CD4-positive, alpha-beta T cell (primary cell): ENCODE measurements around the gene MPV17. TPM values are rescaled to one million over a fixed set of nuclear protein-coding genes. Genes with fewer than 3 reads are reported as not detected.

ENCODE experiments used
- ATAC-seq: fragments of 200-7000 bp; cut with Tn5 transposase; one replicate; pipeline ENCODE4 v1.10.0; 2022; ENCODE audit warnings: mild to moderate bottlenecking; ENCODE audit not compliant: poor library complexity
- CTCF ChIA-PET: fragments of 350-600 bp; sonication (Branson Sonifier 250); formaldehyde crosslinking; loops from one replicate; lab custom pipeline; 2021; ENCODE audit warnings: antibody characterized with exemption, inconsistent platforms; lab: Charles Lee
- POLR2A ChIA-PET: fragments of 350-600 bp; sonication (Branson Sonifier 250); formaldehyde crosslinking; loops from one replicate; lab custom pipeline; 2021; ENCODE audit warnings: antibody characterized with exemption, inconsistent platforms; lab: Charles Lee
- DNase-seq, 14 experiments: peaks; one replicate each; pipeline ENCODE4 v3.0.0-alpha.2; 2013 to 2020; ENCODE audit warnings: mixed read lengths in 2 of 14
- H3K27ac ChIP-seq, 2 donors: one replicate each; pipeline versions ENCODE4 v1.5.1 to v1.7.0; 2013; ENCODE audit warnings: low read length in 2 of 2, low read depth in 1 of 2, mild to moderate bottlenecking in 1 of 2
- H3K27me3 ChIP-seq, 2 experiments: 1 replicate in 1 of 2; 2 replicates in 1 of 2; pipeline versions ENCODE4 v1.6.1 to v1.7.0; 2013; ENCODE audit warnings: low read length in 2 of 2, control low read depth in 1 of 2, mild to moderate bottlenecking in 1 of 2, moderate library complexity in 1 of 2; ENCODE audit not compliant: insufficient read depth in 2 of 2, control insufficient read depth in 1 of 2
- H3K36me3 ChIP-seq: one replicate; pipeline ENCODE4 v1.6.1; 2013; ENCODE audit warnings: low read length, control low read depth; ENCODE audit not compliant: insufficient read depth
- H3K4me1 ChIP-seq: one replicate; pipeline ENCODE4 v1.6.1; 2013; ENCODE audit warnings: low read length, control low read depth; ENCODE audit not compliant: insufficient read depth
- H3K4me3 ChIP-seq: one replicate; pipeline ENCODE4 v1.5.1; 2013; ENCODE audit warnings: mild to moderate bottlenecking, low read length, moderate library complexity
- H3K9me3 ChIP-seq, 2 experiments: 1 replicate in 1 of 2; 2 replicates in 1 of 2; pipeline versions ENCODE4 v1.6.1 to v1.7.0; 2013; ENCODE audit warnings: low read length in 2 of 2, mild to moderate bottlenecking in 2 of 2, control low read depth in 1 of 2, moderate library complexity in 1 of 2; ENCODE audit not compliant: control insufficient read depth in 1 of 2, insufficient read depth in 1 of 2
- H3K27ac Mint-ChIP-seq: one replicate; pipeline ENCODE4 v1.8.0; 2020; ENCODE audit warnings: mixed read lengths
- H3K27me3 Mint-ChIP-seq: one replicate; pipeline ENCODE4 v1.8.0; 2021; ENCODE audit warnings: mixed read lengths
- H3K36me3 Mint-ChIP-seq: one replicate; pipeline ENCODE4 v1.8.0; 2021; ENCODE audit warnings: low read depth, mixed read lengths
- H3K4me1 Mint-ChIP-seq: one replicate; pipeline ENCODE4 v1.8.0; 2021; ENCODE audit warnings: low read depth, mixed read lengths
- H3K4me3 Mint-ChIP-seq: one replicate; pipeline ENCODE4 v1.8.0; 2020; ENCODE audit warnings: mild to moderate bottlenecking, mixed read lengths
- H3K9me3 Mint-ChIP-seq: one replicate; pipeline ENCODE4 v1.8.0; 2020; ENCODE audit warnings: mixed read lengths
- intact Hi-C, 2 experiments: fragments of 100-400 bp; cut with DNase I in 1 of 2; cut with micrococcal nuclease in 1 of 2; formaldehyde crosslinking; loops; one replicate each; pipeline versions ENCODE4 v1.15.1 to v1.9.0; 2023 to 2025; cut with DNase I, micrococcal nuclease
- total RNA-seq, 174 experiments: library from RNA in 2 of 174; stranded (reverse) in 2 of 174; gene quantifications; one replicate each; pipeline ENCODE4 v1.2.3 and lab custom pipeline; 2021 to 2026
- TF ChIP-seq, protein P1 (sequence below): fragments of 200-600 bp; IDR thresholded peaks from one replicate; pipeline ENCODE4 v1.8.0; 2022; ENCODE audit warnings: antibody characterized with exemption, mild to moderate bottlenecking

Gene MPV17
- total RNA-seq, 2 experiments from 2014 or later = 29.3 to 31.0 TPM

DNA sequence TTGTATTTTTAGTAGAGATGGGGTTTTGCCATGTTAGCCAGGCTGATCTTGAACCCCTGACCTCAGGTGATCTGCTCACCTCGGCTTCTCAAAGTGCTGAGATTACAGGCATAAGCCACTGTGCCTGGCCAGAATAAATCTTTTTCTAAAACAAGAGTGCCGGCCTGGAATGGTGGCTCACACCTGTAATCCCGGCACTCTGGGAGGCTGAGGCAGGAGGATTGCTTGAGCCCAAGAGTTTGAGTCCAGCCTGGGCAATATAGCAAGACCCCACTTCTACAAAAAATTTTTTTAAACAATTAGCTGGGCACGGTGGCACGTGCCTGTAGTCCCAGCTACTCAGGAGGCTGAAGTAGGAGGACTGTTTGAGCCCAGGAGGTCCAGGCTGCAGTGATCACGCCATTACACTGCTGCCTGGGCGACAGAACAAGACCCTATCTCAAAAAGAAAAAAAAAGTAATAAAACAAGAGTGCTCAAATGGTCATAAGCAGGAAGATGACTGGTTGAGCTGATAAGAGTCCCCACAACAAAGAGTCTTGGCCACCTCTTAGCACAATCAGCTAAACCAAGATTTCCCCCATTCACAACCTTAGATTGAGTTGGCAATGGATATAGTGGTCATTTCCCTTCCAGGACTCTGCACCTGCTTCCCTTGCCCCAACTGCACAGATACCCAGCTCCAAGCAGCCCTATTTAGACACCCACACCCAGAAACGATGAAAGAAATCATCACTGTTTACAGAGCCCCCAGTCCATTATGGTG is 8.8 kb downstream of the MPV17 start:
- TF ChIP-seq, protein P1, sequence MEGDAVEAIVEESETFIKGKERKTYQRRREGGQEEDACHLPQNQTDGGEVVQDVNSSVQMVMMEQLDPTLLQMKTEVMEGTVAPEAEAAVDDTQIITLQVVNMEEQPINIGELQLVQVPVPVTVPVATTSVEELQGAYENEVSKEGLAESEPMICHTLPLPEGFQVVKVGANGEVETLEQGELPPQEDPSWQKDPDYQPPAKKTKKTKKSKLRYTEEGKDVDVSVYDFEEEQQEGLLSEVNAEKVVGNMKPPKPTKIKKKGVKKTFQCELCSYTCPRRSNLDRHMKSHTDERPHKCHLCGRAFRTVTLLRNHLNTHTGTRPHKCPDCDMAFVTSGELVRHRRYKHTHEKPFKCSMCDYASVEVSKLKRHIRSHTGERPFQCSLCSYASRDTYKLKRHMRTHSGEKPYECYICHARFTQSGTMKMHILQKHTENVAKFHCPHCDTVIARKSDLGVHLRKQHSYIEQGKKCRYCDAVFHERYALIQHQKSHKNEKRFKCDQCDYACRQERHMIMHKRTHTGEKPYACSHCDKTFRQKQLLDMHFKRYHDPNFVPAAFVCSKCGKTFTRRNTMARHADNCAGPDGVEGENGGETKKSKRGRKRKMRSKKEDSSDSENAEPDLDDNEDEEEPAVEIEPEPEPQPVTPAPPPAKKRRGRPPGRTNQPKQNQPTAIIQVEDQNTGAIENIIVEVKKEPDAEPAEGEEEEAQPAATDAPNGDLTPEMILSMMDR = no peak
- Histone ChIP-seq H3K4me3 (no peak overlapping the region), H3K4me1 (no peaks in the 10 kb centered on the region), H3K9me3 (no peaks in the 10 kb centered on the region), H3K36me3 (peaks cover 23% of the 10 kb centered on the region), H3K27me3 (no peaks in the 10 kb centered on the region), H3K27ac (no peak overlapping the region)
- Mint-ChIP-seq H3K9me3 (no peaks in the 10 kb centered on the region), H3K27me3 (no peaks in the 10 kb centered on the region), H3K36me3 (peaks cover 22% of the 10 kb centered on the region), H3K4me3 (no peak overlapping the region), H3K4me1 (no peaks in the 10 kb centered on the region), H3K27ac (no peak overlapping the region)
- ATAC-seq (no peak), DNase-seq (no peak)
- intact Hi-C loops = no loop called here
- ChIA-PET POLR2A (interaction anchor here (1.4 kb wide), 1 partner anchor 9 kb away, joined by 6 read pairs; the partner anchor contains the start of gene MPV17), CTCF (interaction anchor here (1.1 kb wide), 1 partner anchor 11 kb away, joined by 5 read pairs; no protein-coding TSS in a partner anchor)

DNA sequence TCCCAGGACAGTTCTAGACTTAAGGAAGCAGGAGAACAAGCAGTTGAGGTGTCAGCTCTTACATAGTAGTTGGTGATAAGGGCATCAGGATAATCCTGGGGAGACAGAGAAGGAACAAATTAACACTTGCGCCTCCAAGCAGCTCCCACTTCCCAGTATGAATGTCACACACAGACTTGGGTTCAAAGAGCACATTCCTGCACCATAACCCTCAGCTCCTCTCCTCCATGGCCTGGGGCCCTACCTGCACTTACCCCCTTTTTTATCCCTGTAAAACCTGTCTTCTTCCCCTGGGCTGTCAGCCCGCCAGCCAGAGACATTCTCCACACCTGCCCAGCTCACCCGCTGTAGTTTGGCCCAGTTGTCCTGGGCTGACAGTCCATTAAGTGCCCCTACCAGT is 10.7 kb downstream of the MPV17 start:
- H3K36me3 ChIP-seq = peaks cover 22% of the 10 kb centered on the region
- no peak overlapping the region for H3K4me3 Mint-ChIP-seq
- CTCF ChIA-PET = no interaction called here
- POLR2A ChIA-PET = interaction anchor here (2.0 kb wide), 1 partner anchor 10 kb away, joined by 8 read pairs; the partner anchor contains the start of gene MPV17
- ATAC-seq (no peak), DNase-seq (no peak)
- H3K9me3 Mint-ChIP-seq = no peaks in the 10 kb centered on the region
- H3K27me3 Mint-ChIP-seq = no peaks in the 10 kb centered on the region
- H3K27me3 ChIP-seq = peaks cover 5 to 8% of the 10 kb centered on the region in 2 experiments
- H3K9me3 ChIP-seq = peaks cover 0 to 3% of the 10 kb centered on the region in 2 experiments
- no peak overlapping the region for H3K4me3 ChIP-seq
- peaks cover 19% of the 10 kb centered on the region for H3K36me3 Mint-ChIP-seq
- TF ChIP-seq, protein P1 = no peak
- H3K4me1 ChIP-seq = peaks cover 3% of the 10 kb centered on the region
- no peak overlapping the region for H3K27ac ChIP-seq
- no peaks in the 10 kb centered on the region for H3K4me1 Mint-ChIP-seq
- H3K27ac Mint-ChIP-seq = no peak overlapping the region
- intact Hi-C loops = no loop called here

DNA sequence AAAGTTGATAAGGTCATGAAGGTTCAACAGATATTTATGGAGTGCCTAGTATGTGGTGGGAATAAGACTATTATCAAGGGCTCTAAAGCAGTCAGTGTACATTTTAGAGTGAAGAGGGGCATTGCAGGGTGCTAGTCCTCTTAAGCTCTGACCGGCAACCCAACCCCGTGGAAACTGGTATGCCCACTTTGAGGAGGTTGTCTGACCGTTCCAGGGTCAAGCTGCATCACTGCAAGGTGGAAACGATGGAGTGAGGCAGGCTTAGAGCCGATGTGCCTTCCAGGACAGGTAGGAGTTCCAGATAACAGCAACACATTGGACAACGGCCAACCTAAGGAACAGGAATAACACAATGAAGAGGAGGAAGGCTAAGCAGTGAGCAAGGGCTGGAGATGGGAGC is 13.2 kb downstream of the MPV17 start:
- Histone ChIP-seq H3K9me3 (peaks cover 0 to 10% of the 10 kb centered on the region in 2 experiments), H3K4me3 (no peak overlapping the region), H3K4me1 (peaks cover 14% of the 10 kb centered on the region), H3K27ac (no peak overlapping the region), H3K36me3 (peaks cover 10% of the 10 kb centered on the region), H3K27me3 (peaks cover 24 to 26% of the 10 kb centered on the region in 2 experiments)
- ChIA-PET CTCF (no interaction called here), POLR2A (interaction anchor here (0.9 kb wide), 1 partner anchor 13 kb away, joined by 3 read pairs; no protein-coding TSS in a partner anchor)
- H3K27ac Mint-ChIP-seq = no peak overlapping the region
- H3K4me1 Mint-ChIP-seq = no peaks in the 10 kb centered on the region
- intact Hi-C loops = no loop called here
- TF ChIP-seq, protein P1 = no peak
- ATAC-seq (no peak), DNase-seq (no peak)
- H3K4me3 Mint-ChIP-seq = no peak overlapping the region
- H3K36me3 Mint-ChIP-seq = peaks cover 19% of the 10 kb centered on the region
- peaks cover 22% of the 10 kb centered on the region for H3K27me3 Mint-ChIP-seq
- no peaks in the 10 kb centered on the region for H3K9me3 Mint-ChIP-seq
